Suprapubic skin (tissue), 3 donors: ENCODE data around the gene TNNC1.

ENCODE experiments used
- POLR2A ChIP-seq, 2 donors: fragments of 450-650 bp; IDR thresholded peaks; one replicate each; pipeline ENCODE4 v1.6.1; 2017; ENCODE audit warnings: antibody characterized with exemption in 2 of 2, mild to moderate bottlenecking in 2 of 2, moderate library complexity in 2 of 2
- TF ChIP-seq, protein P1 (sequence below), 2 donors: fragments of 200-600 bp in 1 of 2; fragments of 450-650 bp in 1 of 2; sonication (generic) in 1 of 2; IDR thresholded peaks; one replicate each; pipeline ENCODE4 v1.5.1; 2016 to 2019; ENCODE audit warnings: antibody characterized with exemption in 2 of 2, mild to moderate bottlenecking in 1 of 2, moderate library complexity in 1 of 2

DNA sequence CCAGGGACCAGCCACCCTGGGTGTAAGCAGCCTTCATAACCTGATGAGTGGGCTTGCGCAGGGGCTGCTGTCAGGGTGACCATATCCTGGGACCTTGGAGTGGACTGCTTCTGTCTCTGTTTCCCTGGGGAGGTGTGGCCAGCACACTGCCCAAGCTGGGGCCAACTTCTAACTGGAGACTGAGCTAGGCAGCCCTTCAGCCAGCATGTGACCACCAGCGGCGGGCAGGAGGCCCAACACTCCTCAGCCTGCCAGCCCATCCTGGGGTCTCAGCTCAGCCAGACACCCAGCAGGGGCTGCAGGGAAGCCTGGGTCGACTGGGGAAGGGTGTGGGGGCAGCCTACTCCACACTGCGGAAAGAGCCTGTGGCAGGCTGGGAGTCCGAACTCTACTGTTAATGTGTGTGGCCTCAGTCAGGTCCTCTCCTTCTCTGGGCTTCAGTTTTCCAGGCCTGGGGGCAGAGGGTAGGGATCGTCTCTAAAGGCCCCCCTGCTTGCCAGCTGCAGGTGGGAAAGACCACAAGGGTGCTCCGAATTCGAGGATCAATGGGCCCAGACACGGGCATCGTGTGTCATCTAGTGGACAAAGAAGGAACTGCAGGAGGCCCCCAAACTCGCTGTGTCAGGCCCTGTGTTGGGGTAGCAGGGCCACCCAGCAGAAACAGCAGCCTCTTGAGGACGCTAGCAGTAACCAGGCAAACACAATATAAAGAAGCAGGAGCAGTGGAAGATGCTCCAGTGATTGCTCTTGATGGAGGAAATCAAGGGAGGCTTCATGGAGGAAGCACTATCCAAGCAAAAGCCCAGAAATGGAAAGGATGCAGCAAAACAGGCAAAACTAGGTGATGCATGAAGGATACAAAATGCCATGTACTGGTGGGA lies 7.0 kb downstream of the TNNC1 start:
- TF ChIP-seq, protein P1, sequence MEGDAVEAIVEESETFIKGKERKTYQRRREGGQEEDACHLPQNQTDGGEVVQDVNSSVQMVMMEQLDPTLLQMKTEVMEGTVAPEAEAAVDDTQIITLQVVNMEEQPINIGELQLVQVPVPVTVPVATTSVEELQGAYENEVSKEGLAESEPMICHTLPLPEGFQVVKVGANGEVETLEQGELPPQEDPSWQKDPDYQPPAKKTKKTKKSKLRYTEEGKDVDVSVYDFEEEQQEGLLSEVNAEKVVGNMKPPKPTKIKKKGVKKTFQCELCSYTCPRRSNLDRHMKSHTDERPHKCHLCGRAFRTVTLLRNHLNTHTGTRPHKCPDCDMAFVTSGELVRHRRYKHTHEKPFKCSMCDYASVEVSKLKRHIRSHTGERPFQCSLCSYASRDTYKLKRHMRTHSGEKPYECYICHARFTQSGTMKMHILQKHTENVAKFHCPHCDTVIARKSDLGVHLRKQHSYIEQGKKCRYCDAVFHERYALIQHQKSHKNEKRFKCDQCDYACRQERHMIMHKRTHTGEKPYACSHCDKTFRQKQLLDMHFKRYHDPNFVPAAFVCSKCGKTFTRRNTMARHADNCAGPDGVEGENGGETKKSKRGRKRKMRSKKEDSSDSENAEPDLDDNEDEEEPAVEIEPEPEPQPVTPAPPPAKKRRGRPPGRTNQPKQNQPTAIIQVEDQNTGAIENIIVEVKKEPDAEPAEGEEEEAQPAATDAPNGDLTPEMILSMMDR (IDR thresholded peaks at IDR 0.05), result peak; percentile 98 to 99
- TF ChIP-seq POLR2A (IDR thresholded peaks at IDR 0.05), result no peak
